ENCODE data around the gene LTBR. TPM values are rescaled to one million over a fixed set of nuclear protein-coding genes. Genes with fewer than 3 reads are reported as not detected.

LTBR gene
- polyA plus RNA-seq, 1 donor, result 132 TPM

- Histone ChIP-seq H3K36me3 (ENCODE audit: control insufficient read depth, insufficient read depth, low read length) (no peaks in the 10 kb centered on the region), H3K27me3 (ENCODE audit: control insufficient read depth, insufficient read depth, low read length) (no peaks in the 10 kb centered on the region), H3K27ac (ENCODE audit: low read length) (peak overlapping the region; percentile 79), H3K4me3 (ENCODE audit: low read length) (no peak overlapping the region), H3K4me1 (ENCODE audit: control insufficient read depth, insufficient read depth, low read length) (peaks cover 54% of the 10 kb centered on the region), H3K9me3 (ENCODE audit: control insufficient read depth, low read depth, low read length) (no peaks in the 10 kb centered on the region)
- WGBS (ENCODE audit: insufficient coverage, low lambda C conversion rate), result no CpG with 5 or more reads among the region's 19 CpGs
- peak in 1 of 2 donors; percentile 70 for DNase-seq
These were observed 7.7 kb upstream of the LTBR start for GRCh38 chr12:6376079-6376869.

GRCh38 chr12:6376870-6377666 lies 6.9 kb upstream of the LTBR start:
- Histone ChIP-seq H3K4me3 (ENCODE audit: low read length) (no peak overlapping the region), H3K4me1 (ENCODE audit: control insufficient read depth, insufficient read depth, low read length) (peaks cover 50% of the 10 kb centered on the region), H3K9me3 (ENCODE audit: control insufficient read depth, low read depth, low read length) (no peaks in the 10 kb centered on the region), H3K36me3 (ENCODE audit: control insufficient read depth, insufficient read depth, low read length) (no peaks in the 10 kb centered on the region), H3K27ac (ENCODE audit: low read length) (peak overlapping the region; percentile 79), H3K27me3 (ENCODE audit: control insufficient read depth, insufficient read depth, low read length) (no peaks in the 10 kb centered on the region)
- DNase-seq, result peak; percentile 53 to 77
- WGBS (ENCODE audit: insufficient coverage, low lambda C conversion rate), result no CpG with 5 or more reads among the region's 10 CpGs

- peak in 1 of 2 donors; percentile 41 for DNase-seq
- H3K36me3 ChIP-seq (ENCODE audit: control insufficient read depth, insufficient read depth, low read length), result no peaks in the 10 kb centered on the region
- WGBS (ENCODE audit: insufficient coverage, low lambda C conversion rate), result no CpG with 5 or more reads among the region's 4 CpGs
- no peak overlapping the region for H3K4me3 ChIP-seq (ENCODE audit: low read length)
- peaks cover 46% of the 10 kb centered on the region for H3K4me1 ChIP-seq (ENCODE audit: control insufficient read depth, insufficient read depth, low read length)
- H3K9me3 ChIP-seq (ENCODE audit: control insufficient read depth, low read depth, low read length), result no peaks in the 10 kb centered on the region
- peak overlapping the region; percentile 79 for H3K27ac ChIP-seq (ENCODE audit: low read length)
- H3K27me3 ChIP-seq (ENCODE audit: control insufficient read depth, insufficient read depth, low read length), result no peaks in the 10 kb centered on the region
These were observed 6.3 kb upstream of the LTBR start for GRCh38 chr12:6377667-6377994.

GRCh38 chr12:6378709-6379472 lies 5.1 kb upstream of the LTBR start:
- no peak for DNase-seq
- H3K36me3 ChIP-seq (ENCODE audit: control insufficient read depth, insufficient read depth, low read length), result no peaks in the 10 kb centered on the region
- peaks cover 52% of the 10 kb centered on the region for H3K4me1 ChIP-seq (ENCODE audit: control insufficient read depth, insufficient read depth, low read length)
- H3K9me3 ChIP-seq (ENCODE audit: control insufficient read depth, low read depth, low read length), result no peaks in the 10 kb centered on the region
- peak overlapping the region; percentile 7 for H3K27ac ChIP-seq (ENCODE audit: low read length)
- H3K27me3 ChIP-seq (ENCODE audit: control insufficient read depth, insufficient read depth, low read length), result no peaks in the 10 kb centered on the region
- no peak overlapping the region for H3K4me3 ChIP-seq (ENCODE audit: low read length)
- WGBS (ENCODE audit: insufficient coverage, low lambda C conversion rate), result 77% methylated on average over 6 of the region's 13 CpGs

- no peaks in the 10 kb centered on the region for H3K36me3 ChIP-seq (ENCODE audit: control insufficient read depth, insufficient read depth, low read length)
- no CpG with 5 or more reads among the region's 14 CpGs for WGBS (ENCODE audit: insufficient coverage, low lambda C conversion rate)
- H3K27me3 ChIP-seq (ENCODE audit: control insufficient read depth, insufficient read depth, low read length), result no peaks in the 10 kb centered on the region
- no peak overlapping the region for H3K27ac ChIP-seq (ENCODE audit: low read length)
- H3K4me3 ChIP-seq (ENCODE audit: low read length), result no peak overlapping the region
- no peak for DNase-seq
- peaks cover 4% of the 10 kb centered on the region for H3K9me3 ChIP-seq (ENCODE audit: control insufficient read depth, low read depth, low read length)
- H3K4me1 ChIP-seq (ENCODE audit: control insufficient read depth, insufficient read depth, low read length), result peaks cover 55% of the 10 kb centered on the region
These were observed 3.5 kb upstream of the LTBR start for GRCh38 chr12:6380141-6381121.

GRCh38 chr12:6382371-6382770 lies 1.6 kb upstream of the LTBR start:
- no peaks in the 10 kb centered on the region for H3K27me3 ChIP-seq (ENCODE audit: control insufficient read depth, insufficient read depth, low read length)
- H3K36me3 ChIP-seq (ENCODE audit: control insufficient read depth, insufficient read depth, low read length), result peaks cover 15% of the 10 kb centered on the region
- no peak for DNase-seq
- no peak overlapping the region for H3K27ac ChIP-seq (ENCODE audit: low read length)
- peaks cover 4% of the 10 kb centered on the region for H3K9me3 ChIP-seq (ENCODE audit: control insufficient read depth, low read depth, low read length)
- WGBS (ENCODE audit: insufficient coverage, low lambda C conversion rate), result no CpG with 5 or more reads among the region's 7 CpGs
- H3K4me3 ChIP-seq (ENCODE audit: low read length), result no peak overlapping the region
- H3K4me1 ChIP-seq (ENCODE audit: control insufficient read depth, insufficient read depth, low read length), result peaks cover 35% of the 10 kb centered on the region

- H3K9me3 ChIP-seq (ENCODE audit: control insufficient read depth, low read depth, low read length), result peaks cover 4% of the 10 kb centered on the region
- H3K27ac ChIP-seq (ENCODE audit: low read length), result peak overlapping the region; percentile 92
- peak; percentile 46 to 69 for DNase-seq
- H3K4me1 ChIP-seq (ENCODE audit: control insufficient read depth, insufficient read depth, low read length), result peaks cover 29% of the 10 kb centered on the region
- no peak overlapping the region for H3K4me3 ChIP-seq (ENCODE audit: low read length)
- WGBS (ENCODE audit: insufficient coverage, low lambda C conversion rate), result no CpG with 5 or more reads among the region's 6 CpGs
- peaks cover 21% of the 10 kb centered on the region for H3K36me3 ChIP-seq (ENCODE audit: control insufficient read depth, insufficient read depth, low read length)
- no peaks in the 10 kb centered on the region for H3K27me3 ChIP-seq (ENCODE audit: control insufficient read depth, insufficient read depth, low read length)
These were observed 980 bp upstream of the LTBR start for GRCh38 chr12:6382982-6383381.

- peaks cover 34% of the 10 kb centered on the region for H3K36me3 ChIP-seq (ENCODE audit: control insufficient read depth, insufficient read depth, low read length)
- H3K27ac ChIP-seq (ENCODE audit: low read length), result peak overlapping the region; percentile 92
- no peaks in the 10 kb centered on the region for H3K27me3 ChIP-seq (ENCODE audit: control insufficient read depth, insufficient read depth, low read length)
- no CpG with 5 or more reads among the region's 36 CpGs for WGBS (ENCODE audit: insufficient coverage, low lambda C conversion rate)
- H3K4me3 ChIP-seq (ENCODE audit: low read length), result peak overlapping the region; percentile 75
- peaks cover 4% of the 10 kb centered on the region for H3K9me3 ChIP-seq (ENCODE audit: control insufficient read depth, low read depth, low read length)
- H3K4me1 ChIP-seq (ENCODE audit: control insufficient read depth, insufficient read depth, low read length), result peaks cover 25% of the 10 kb centered on the region
- DNase-seq, result peak in 1 of 2 donors; percentile 43
These were observed 806 bp downstream of the LTBR start for GRCh38 chr12:6384499-6385436.

GRCh38 chr12:6386038-6386437 lies 2.1 kb downstream of the LTBR start:
- no peaks in the 10 kb centered on the region for H3K27me3 ChIP-seq (ENCODE audit: control insufficient read depth, insufficient read depth, low read length)
- no peak overlapping the region for H3K27ac ChIP-seq (ENCODE audit: low read length)
- peaks cover 43% of the 10 kb centered on the region for H3K36me3 ChIP-seq (ENCODE audit: control insufficient read depth, insufficient read depth, low read length)
- no peak overlapping the region for H3K4me3 ChIP-seq (ENCODE audit: low read length)
- DNase-seq, result no peak
- peaks cover 4% of the 10 kb centered on the region for H3K9me3 ChIP-seq (ENCODE audit: control insufficient read depth, low read depth, low read length)
- no CpG with 5 or more reads among the region's 11 CpGs for WGBS (ENCODE audit: insufficient coverage, low lambda C conversion rate)
- H3K4me1 ChIP-seq (ENCODE audit: control insufficient read depth, insufficient read depth, low read length), result peaks cover 25% of the 10 kb centered on the region

Measured in large intestine (tissue), 3 donors.